Hepatocyte (in vitro differentiated cells): Measurements from ENCODE around the gene WDR31. TPM values are rescaled to one million over a fixed set of nuclear protein-coding genes. Genes with fewer than 3 reads are reported as not detected.

ENCODE experiments used
- DNase-seq: peaks from one replicate; pipeline ENCODE4 v3.0.0-alpha.2; 2016; ENCODE audit warnings: low spot score
- H2AFZ ChIP-seq: fragments of 200-600 bp; sonication (generic); 2 replicates; pipeline ENCODE4 v1.6.0; 2016; ENCODE audit warnings: antibody characterized with exemption, mild to moderate bottlenecking
- H3K27ac ChIP-seq: fragments of 200-600 bp; sonication (generic); 2 replicates; pipeline ENCODE4 v1.5.1; 2016; ENCODE audit warnings: mild to moderate bottlenecking
- H3K27me3 ChIP-seq: fragments of 200-600 bp; sonication (generic); 2 replicates; pipeline ENCODE4 v1.6.1; 2016
- H3K36me3 ChIP-seq: fragments of 200-600 bp; sonication (generic); replicated peaks from 2 replicates; pipeline ENCODE4 v1.5.1; 2016; ENCODE audit warnings: low read depth; ENCODE audit not compliant: insufficient read depth
- H3K4me1 ChIP-seq: fragments of 200-600 bp; sonication (generic); 2 replicates; pipeline ENCODE4 v1.5.1; 2016; ENCODE audit warnings: mild to moderate bottlenecking, moderate library complexity; ENCODE audit not compliant: insufficient read depth
- H3K4me2 ChIP-seq: fragments of 200-600 bp; sonication (generic); 2 replicates; pipeline ENCODE4 v1.6.0; 2016
- H3K4me3 ChIP-seq: fragments of 200-600 bp; sonication (generic); 2 replicates; pipeline ENCODE4 v1.5.1; 2016; ENCODE audit warnings: mild to moderate bottlenecking
- H3K79me2 ChIP-seq: fragments of 200-600 bp; sonication (generic); 2 replicates; pipeline ENCODE4 v1.6.0; 2017; ENCODE audit warnings: mild to moderate bottlenecking
- H3K9me2 ChIP-seq: fragments of 200-600 bp; sonication (generic); replicated peaks from 2 replicates; pipeline ENCODE4 v1.6.0; 2017; ENCODE audit warnings: mild to moderate bottlenecking; ENCODE audit not compliant: insufficient read depth
- H3K9me3 ChIP-seq: fragments of 200-600 bp; sonication (generic); 2 replicates; pipeline ENCODE4 v1.5.1; 2016; ENCODE audit warnings: low read depth, mild to moderate bottlenecking
- H4K20me1 ChIP-seq: fragments of 200-600 bp; sonication (generic); 2 replicates; pipeline ENCODE4 v1.6.0; 2016; ENCODE audit warnings: mild to moderate bottlenecking; ENCODE audit not compliant: insufficient read depth, poor library complexity, severe bottlenecking
- CTCF ChIP-seq: fragments of 200-600 bp; sonication (generic); IDR thresholded peaks from 2 replicates; pipeline ENCODE4 v1.5.1; 2016; ENCODE audit warnings: antibody characterized with exemption, mild to moderate bottlenecking; ENCODE audit not compliant: poor library complexity
- EZH2 ChIP-seq: fragments of 200-600 bp; sonication (generic); IDR thresholded peaks from 2 replicates; pipeline ENCODE4 v1.6.1; 2016; ENCODE audit warnings: antibody characterized with exemption, mild to moderate bottlenecking, borderline replicate concordance
- EZH2phosphoT487 ChIP-seq: fragments of 200-600 bp; sonication (generic); IDR thresholded peaks from one replicate; pipeline ENCODE4 v1.6.1; 2018; ENCODE audit warnings: antibody characterized with exemption, mild to moderate bottlenecking, low read depth, moderate library complexity; ENCODE audit not compliant: unreplicated experiment, severe bottlenecking
- WGBS: methylation state at CpG from one replicate; pipeline ENCODE4 v1.1.6; 2016; ENCODE audit warnings: low lambda C conversion rate; ENCODE audit errors: missing lambda C conversion rate; 5-methylcytosine and 5-hydroxymethylcytosine counted together
- polyA plus RNA-seq: library from polyadenylated mRNA; unstranded; fragments of >200 nt; fragmentation: Nextera tagmentation; extraction: Ambion mirVana; gene quantifications from 2 replicates; pipeline ENCODE4 v1.2.1, GENCODE V29; 2016
- total RNA-seq: library from RNA; depleted of rRNA; stranded (reverse); fragments of >200 nt; gene quantifications from 2 replicates; pipeline ENCODE4 v1.2.3, GENCODE V29; 2014

WDR31 gene
- total and polyA plus RNA-seq, 2 experiments from 2014 or later, result 1.3 to 1.4 TPM

GRCh38 chr9:113337714-113338113, 2.4 kb downstream of the WDR31 start:
- Histone ChIP-seq H3K36me3 (no peaks in the 10 kb centered on the region), H3K4me3 (no peak overlapping the region), H3K27me3 (no peaks in the 10 kb centered on the region), H3K4me1 (no peaks in the 10 kb centered on the region), H3K9me3 (no peaks in the 10 kb centered on the region), H3K9me2 (no peaks in the 10 kb centered on the region), H3K27ac (no peak overlapping the region), H3K4me2 (no peak overlapping the region), H2AFZ (no peak overlapping the region), H3K79me2 (no peaks in the 10 kb centered on the region), H4K20me1 (no peaks in the 10 kb centered on the region)
- no peak for DNase-seq
- WGBS, result 96% methylated on average over 2 of the region's 2 CpGs
- TF ChIP-seq CTCF, result no peak
- no peak for TF ChIP-seq EZH2
- no peak for TF ChIP-seq EZH2phosphoT487

- H3K27ac ChIP-seq, result no peak overlapping the region
- no peaks in the 10 kb centered on the region for H3K36me3 ChIP-seq
- H3K4me2 ChIP-seq, result no peak overlapping the region
- H4K20me1 ChIP-seq, result no peaks in the 10 kb centered on the region
- no peak overlapping the region for H3K4me3 ChIP-seq
- TF ChIP-seq EZH2phosphoT487 (no peak), EZH2 (no peak), CTCF (no peak)
- no peak overlapping the region for H2AFZ ChIP-seq
- no peaks in the 10 kb centered on the region for H3K4me1 ChIP-seq
- H3K27me3 ChIP-seq, result no peaks in the 10 kb centered on the region
- H3K79me2 ChIP-seq, result no peaks in the 10 kb centered on the region
- H3K9me3 ChIP-seq, result no peaks in the 10 kb centered on the region
- H3K9me2 ChIP-seq, result no peaks in the 10 kb centered on the region
- 52% methylated on average over 4 of the region's 4 CpGs for WGBS
- DNase-seq, result no peak
Measured at GRCh38 chr9:113331780-113332179, 8.3 kb downstream of the WDR31 start.

GRCh38 chr9:113328045-113328782, 11.9 kb downstream of the WDR31 start:
- DNase-seq, result no peak
- Histone ChIP-seq H3K36me3 (no peaks in the 10 kb centered on the region), H4K20me1 (no peaks in the 10 kb centered on the region), H3K4me1 (no peaks in the 10 kb centered on the region), H3K9me2 (no peaks in the 10 kb centered on the region), H3K79me2 (no peaks in the 10 kb centered on the region), H3K27ac (no peak overlapping the region), H3K4me3 (no peak overlapping the region), H3K4me2 (no peak overlapping the region), H2AFZ (no peak overlapping the region), H3K27me3 (no peaks in the 10 kb centered on the region), H3K9me3 (no peaks in the 10 kb centered on the region)
- TF ChIP-seq CTCF (no peak), EZH2 (no peak), EZH2phosphoT487 (no peak)
- 91% methylated on average over 3 of the region's 3 CpGs for WGBS
